HG02610 (cell line): ENCODE data around the gene ELF5.
A peak's percentile ranks its signal among the peaks of the same experiment; 100 is the strongest.

Experiments
- ATAC-seq: cut with Tn5 transposase; IDR thresholded peaks from one replicate; pipeline ENCODE4 v1.9.1; 2021; ENCODE audit warnings: mild to moderate bottlenecking, moderate library complexity; ENCODE audit not compliant: unreplicated experiment

The ELF5 gene

GRCh38 chr11:34458525-34458924, 55.1 kb downstream of the ELF5 start:
- no peak for ATAC-seq

GRCh38 chr11:34457607-34458006, 56.0 kb downstream of the ELF5 start:
- ATAC-seq, result no peak

- no peak for ATAC-seq
Observed at GRCh38 chr11:34454308-34455032, 59.1 kb downstream of the ELF5 start.

- ATAC-seq, result no peak
Observed at GRCh38 chr11:34451053-34451452, 62.5 kb downstream of the ELF5 start.

GRCh38 chr11:34449013-34449412, 64.6 kb downstream of the ELF5 start:
- peak; percentile 63 for ATAC-seq

GRCh38 chr11:34448223-34448994, 65.2 kb downstream of the ELF5 start:
- ATAC-seq, result no peak

- ATAC-seq, result no peak
Observed at GRCh38 chr11:34447044-34447443, 66.5 kb downstream of the ELF5 start.

- ATAC-seq, result no peak
Observed at GRCh38 chr11:34446386-34446785, 67.2 kb downstream of the ELF5 start.

GRCh38 chr11:34445956-34446355, 67.6 kb downstream of the ELF5 start:
- no peak for ATAC-seq

- no peak for ATAC-seq
Observed at GRCh38 chr11:34444428-34444827, 69.2 kb downstream of the ELF5 start.

GRCh38 chr11:34443136-34443535, 70.5 kb downstream of the ELF5 start:
- no peak for ATAC-seq

GRCh38 chr11:34441814-34442213, 71.8 kb downstream of the ELF5 start:
- ATAC-seq, result no peak

- ATAC-seq, result no peak
Observed at GRCh38 chr11:34439610-34440198, 73.9 kb downstream of the ELF5 start.

- ATAC-seq, result peak; percentile 99
Observed at GRCh38 chr11:34438529-34439507, 74.8 kb downstream of the ELF5 start, which contains the start of gene CAT. CAT (plus strand) TSS chr11:34438934; CDS start chr11:34439014, 80 bp downstream.

GRCh38 chr11:34437224-34438125, 76.1 kb downstream of the ELF5 start:
- ATAC-seq, result no peak

GRCh38 chr11:34433899-34434298, 79.7 kb downstream of the ELF5 start:
- no peak for ATAC-seq

- no peak for ATAC-seq
Observed at GRCh38 chr11:34432822-34433221, 80.8 kb downstream of the ELF5 start.

GRCh38 chr11:34431979-34432378, 81.6 kb downstream of the ELF5 start:
- no peak for ATAC-seq
